CD4-positive, alpha-beta memory T cell (primary cell): ENCODE measurements around the gene MSI2. TPM values are rescaled to one million over a fixed set of nuclear protein-coding genes. Genes with fewer than 3 reads are reported as not detected.

Experiments used
- CTCF ChIA-PET: fragments of 350-600 bp; sonication (Branson Sonifier 250); formaldehyde crosslinking; loops from one replicate; lab custom pipeline; 2021; ENCODE audit warnings: inconsistent platforms; ENCODE audit not compliant: partially characterized antibody; lab: Charles Lee
- POLR2A ChIA-PET: fragments of 350-600 bp; sonication (Branson Sonifier 250); formaldehyde crosslinking; loops from one replicate; lab custom pipeline; 2021; ENCODE audit not compliant: partially characterized antibody; lab: Charles Lee
- DNase-seq, 5 donors: peaks; one replicate each; pipeline versions ENCODE4 v3.0.0 to v3.0.0-alpha.2; 2020 to 2022; ENCODE audit warnings: mixed read lengths in 1 of 5
- H3K27ac ChIP-seq: one replicate; pipeline ENCODE4 v1.7.0; 2013; ENCODE audit warnings: low read depth, low read length
- H3K27me3 ChIP-seq: 2 replicates; pipeline ENCODE4 v1.7.0; 2013; ENCODE audit warnings: mild to moderate bottlenecking, low read length, moderate library complexity; ENCODE audit not compliant: insufficient read depth
- H3K36me3 ChIP-seq: 2 replicates; pipeline ENCODE4 v1.7.0; 2013; ENCODE audit warnings: mild to moderate bottlenecking, low read length, moderate library complexity; ENCODE audit not compliant: insufficient read depth
- H3K4me1 ChIP-seq: 2 replicates; pipeline ENCODE4 v1.7.0; 2013; ENCODE audit warnings: mild to moderate bottlenecking, low read length, moderate library complexity; ENCODE audit not compliant: insufficient read depth
- H3K4me3 ChIP-seq, 2 donors: one replicate each; pipeline ENCODE4 v1.7.0; 2013; ENCODE audit warnings: low read length in 2 of 2, mild to moderate bottlenecking in 1 of 2
- H3K9me3 ChIP-seq, 2 donors: one replicate each; pipeline ENCODE4 v1.7.0; 2013; ENCODE audit warnings: low read length in 2 of 2, control low read depth in 1 of 2; ENCODE audit not compliant: control insufficient read depth in 1 of 2
- H3K27ac Mint-ChIP-seq, 7 donors: one replicate each; pipeline ENCODE4 v1.8.0; 2020 to 2021; ENCODE audit warnings: mixed read lengths in 7 of 7, mild to moderate bottlenecking in 6 of 7, inconsistent platforms in 3 of 7, moderate library complexity in 3 of 7
- H3K27me3 Mint-ChIP-seq, 2 donors: one replicate each; pipeline ENCODE4 v1.8.0; 2020 to 2021; ENCODE audit warnings: mixed read lengths in 2 of 2
- H3K36me3 Mint-ChIP-seq, 2 donors: one replicate each; pipeline ENCODE4 v1.8.0; 2020 to 2021; ENCODE audit warnings: mixed read lengths in 2 of 2, inconsistent platforms in 1 of 2, mild to moderate bottlenecking in 1 of 2
- H3K4me1 Mint-ChIP-seq, 4 donors: one replicate each; pipeline ENCODE4 v1.8.0; 2020 to 2021; ENCODE audit warnings: mixed read lengths in 4 of 4, mild to moderate bottlenecking in 1 of 4
- H3K4me3 Mint-ChIP-seq, 8 donors: one replicate each; pipeline ENCODE4 v1.8.0; 2020 to 2021; ENCODE audit warnings: mixed read lengths in 8 of 8, mild to moderate bottlenecking in 7 of 8, moderate library complexity in 6 of 8, inconsistent platforms in 3 of 8
- H3K9me3 Mint-ChIP-seq, 8 donors: one replicate each; pipeline ENCODE4 v1.8.0; 2020 to 2021; ENCODE audit warnings: mixed read lengths in 8 of 8, mild to moderate bottlenecking in 5 of 8, inconsistent platforms in 3 of 8, moderate library complexity in 1 of 8
- intact Hi-C: fragments of 100-400 bp; cut with micrococcal nuclease; formaldehyde crosslinking; loops from one replicate; pipeline ENCODE4 v1.15.1; 2023
- polyA plus RNA-seq, 2 donors: library from polyadenylated mRNA; unstranded; fragments of 300-500 nt; fragmentation: Illumina TruSeq; gene quantifications; one replicate each; pipeline ENCODE4 v1.2.3, GENCODE V29; 2021
- total RNA-seq, 2 experiments: library from RNA; stranded (reverse); gene quantifications; one replicate each; pipeline ENCODE4 v1.2.3, GENCODE V29; 2021

MSI2 gene
- total and polyA plus RNA-seq, 4 experiments from 2014 or later: 2.1 to 110 (median 55.3) TPM

DNA sequence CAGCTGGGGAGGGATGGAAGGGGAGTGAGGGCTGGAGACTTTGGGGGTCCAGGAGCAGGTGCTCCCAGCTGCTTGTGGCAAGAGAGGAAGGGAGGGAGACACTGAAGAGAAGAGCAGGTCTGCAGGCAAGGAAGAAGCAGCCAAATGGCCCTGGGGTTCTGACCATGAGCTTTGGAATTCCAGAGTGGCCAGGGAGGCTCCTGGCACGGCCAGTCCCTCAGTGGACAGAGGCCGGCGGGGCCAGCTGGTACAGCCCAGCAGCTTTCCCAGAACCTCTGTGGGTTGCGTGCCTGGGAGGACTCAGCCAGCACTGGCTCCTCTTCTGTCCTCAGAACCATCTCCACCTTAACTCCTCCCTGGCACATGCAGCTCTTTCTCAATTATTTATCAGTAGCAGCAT, 233.0 kb downstream of the MSI2 start:
- Mint-ChIP-seq H3K27me3 (no peaks in the 10 kb centered on the region), H3K36me3 (peaks cover 2 to 8% of the 10 kb centered on the region in 2 donors), H3K4me3 (no peak overlapping the region), H3K4me1 (peaks cover 28 to 45% (median 40%) of the 10 kb centered on the region in 4 donors), H3K27ac (peak overlapping the region in 1 of 7 donors; percentile 81), H3K9me3 (peaks cover 0 to 2% (median 0%) of the 10 kb centered on the region in 8 donors)
- H3K4me3 ChIP-seq: no peak overlapping the region
- intact Hi-C loops: no loop called here
- CTCF ChIA-PET: interaction anchor here (0.6 to 1.5 kb wide), 2 partner anchors 10 to 49 kb away, joined by 3 to 7 read pairs; no protein-coding TSS in a partner anchor
- no peaks in the 10 kb centered on the region for H3K9me3 ChIP-seq
- H3K4me1 ChIP-seq: peaks cover 25% of the 10 kb centered on the region
- H3K27ac ChIP-seq: no peak overlapping the region
- no peak for DNase-seq
- no peaks in the 10 kb centered on the region for H3K36me3 ChIP-seq
- POLR2A ChIA-PET: interaction anchor here (0.7 kb wide), 1 partner anchor 8 kb away, joined by 4 read pairs; no protein-coding TSS in a partner anchor
- no peaks in the 10 kb centered on the region for H3K27me3 ChIP-seq

DNA sequence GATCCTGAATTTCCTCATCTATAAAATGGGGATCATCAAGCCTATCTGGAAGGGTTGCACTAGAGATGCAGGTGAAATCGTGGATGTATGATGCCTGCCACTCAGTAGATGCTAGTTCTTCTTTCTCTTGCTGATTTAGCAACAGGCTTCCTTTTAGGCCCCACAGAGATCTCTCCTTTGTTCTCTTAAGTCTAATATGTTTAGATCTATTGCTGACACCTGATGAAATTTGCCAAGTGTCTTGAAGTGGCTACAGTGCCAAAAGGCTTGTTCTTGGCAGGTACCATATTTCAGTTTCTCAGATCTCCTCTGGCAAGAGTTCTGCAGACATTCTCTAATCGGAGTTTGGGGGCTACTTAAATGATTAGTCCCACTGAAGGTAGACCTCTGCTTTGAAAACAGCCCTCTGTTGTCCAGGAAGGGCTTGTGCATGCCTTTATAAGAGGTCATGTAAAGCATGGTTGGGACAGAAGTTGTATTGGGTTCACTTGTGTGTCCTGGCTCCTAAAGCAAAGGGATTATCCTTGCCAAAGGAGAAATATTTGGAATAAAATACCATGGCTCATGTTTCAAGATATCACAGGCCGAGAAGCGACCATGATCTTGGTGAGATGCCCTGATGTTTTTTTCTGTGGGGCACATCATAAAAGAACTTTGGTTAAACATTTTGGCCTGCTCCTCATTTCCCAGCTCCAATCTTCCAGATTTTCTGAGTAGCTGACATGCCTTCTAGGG, 234.0 kb downstream of the MSI2 start:
- Histone ChIP-seq H3K9me3 (no peaks in the 10 kb centered on the region), H3K27me3 (no peaks in the 10 kb centered on the region), H3K36me3 (no peaks in the 10 kb centered on the region), H3K27ac (no peak overlapping the region), H3K4me1 (peaks cover 16% of the 10 kb centered on the region), H3K4me3 (no peak overlapping the region)
- H3K27me3 Mint-ChIP-seq: no peaks in the 10 kb centered on the region
- POLR2A ChIA-PET: no interaction called here
- H3K9me3 Mint-ChIP-seq: peaks cover 0 to 2% (median 0%) of the 10 kb centered on the region in 8 donors
- CTCF ChIA-PET: no interaction called here
- H3K36me3 Mint-ChIP-seq: peaks cover 0 to 13% of the 10 kb centered on the region in 2 donors
- H3K4me3 Mint-ChIP-seq: no peak overlapping the region
- peaks cover 25 to 35% (median 32%) of the 10 kb centered on the region in 4 donors for H3K4me1 Mint-ChIP-seq
- peak overlapping the region in 1 of 7 donors; percentile 6 for H3K27ac Mint-ChIP-seq
- no peak for DNase-seq
- intact Hi-C loops: no loop called here

DNA sequence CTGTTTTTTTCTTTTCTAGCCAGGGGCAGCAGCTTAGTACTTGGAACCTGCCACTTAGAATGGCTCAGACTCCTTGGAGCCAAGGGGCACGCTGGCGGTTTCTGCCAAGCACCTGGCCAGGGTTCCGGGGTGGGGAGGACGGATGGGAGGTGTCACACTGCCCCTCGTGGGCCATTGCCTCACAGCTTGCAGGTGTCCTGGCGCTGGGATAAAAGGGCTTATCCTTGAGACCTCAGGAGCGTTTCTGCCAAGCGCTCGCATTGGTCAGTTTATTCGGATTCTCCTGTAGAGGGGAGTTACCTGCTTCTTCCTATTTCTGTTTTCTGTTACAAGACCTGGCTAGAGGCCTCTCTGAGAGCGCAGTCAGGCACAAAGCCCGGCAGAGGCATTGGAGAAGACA, 234.6 kb downstream of the MSI2 start:
- Mint-ChIP-seq H3K27ac (no peak overlapping the region), H3K36me3 (peaks cover 0 to 13% of the 10 kb centered on the region in 2 donors), H3K9me3 (peaks cover 0 to 2% (median 0%) of the 10 kb centered on the region in 8 donors), H3K4me3 (no peak overlapping the region), H3K27me3 (no peaks in the 10 kb centered on the region), H3K4me1 (peaks cover 27 to 35% (median 32%) of the 10 kb centered on the region in 4 donors)
- Histone ChIP-seq H3K4me1 (peaks cover 9% of the 10 kb centered on the region), H3K27ac (no peak overlapping the region), H3K4me3 (no peak overlapping the region), H3K27me3 (no peaks in the 10 kb centered on the region), H3K36me3 (no peaks in the 10 kb centered on the region), H3K9me3 (no peaks in the 10 kb centered on the region)
- DNase-seq: no peak
- CTCF ChIA-PET: no interaction called here
- POLR2A ChIA-PET: no interaction called here
- intact Hi-C loops: no loop called here

DNA sequence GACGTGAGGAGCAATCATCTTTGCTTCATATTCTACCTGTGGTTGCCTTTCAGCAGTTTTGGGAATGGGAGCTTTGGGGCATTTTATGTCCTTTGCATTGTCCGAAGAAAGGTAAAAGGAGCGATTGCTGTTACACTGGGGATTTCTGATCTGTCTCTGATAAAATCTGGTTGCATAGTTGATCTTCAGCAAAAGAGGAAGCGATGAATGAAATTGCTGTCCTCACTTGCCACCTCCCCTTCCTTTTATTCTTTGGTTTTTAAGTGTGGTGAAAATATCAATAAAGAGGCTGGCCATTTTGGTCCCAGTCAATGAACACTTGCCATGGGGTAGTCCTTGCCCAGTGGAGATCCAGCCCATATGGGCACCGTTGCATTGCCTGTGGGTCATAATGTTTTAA, 236.8 kb downstream of the MSI2 start:
- intact Hi-C loops: no loop called here
- ChIA-PET POLR2A (no interaction called here), CTCF (no interaction called here)
- Mint-ChIP-seq H3K4me3 (no peak overlapping the region), H3K27me3 (no peaks in the 10 kb centered on the region), H3K4me1 (peaks cover 22 to 48% (median 35%) of the 10 kb centered on the region in 4 donors), H3K9me3 (no peaks in the 10 kb centered on the region), H3K36me3 (peaks cover 0 to 8% of the 10 kb centered on the region in 2 donors), H3K27ac (no peak overlapping the region)
- Histone ChIP-seq H3K4me3 (no peak overlapping the region), H3K27me3 (no peaks in the 10 kb centered on the region), H3K27ac (no peak overlapping the region), H3K36me3 (no peaks in the 10 kb centered on the region), H3K4me1 (peaks cover 11% of the 10 kb centered on the region), H3K9me3 (no peaks in the 10 kb centered on the region)
- no peak for DNase-seq

DNA sequence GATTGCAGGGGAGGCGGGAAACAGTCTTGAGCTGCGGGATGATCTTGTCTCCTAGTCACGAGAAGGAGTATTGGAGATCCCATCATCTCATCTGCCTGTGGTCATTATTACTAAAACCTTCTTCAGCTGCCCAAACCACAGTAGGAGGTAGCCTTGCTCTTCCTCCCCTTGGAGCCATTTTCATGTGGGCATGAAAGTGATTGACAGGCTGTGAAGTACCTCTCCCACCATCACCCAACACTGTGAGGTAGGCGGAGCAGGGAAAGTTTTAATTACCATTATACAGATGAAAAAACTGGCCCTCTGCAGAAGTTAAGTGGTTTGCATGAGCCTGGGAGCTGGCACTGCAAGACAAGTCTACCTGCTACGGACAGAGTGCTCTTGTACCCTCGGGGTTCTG, 237.3 kb downstream of the MSI2 start:
- H3K27me3 ChIP-seq: no peaks in the 10 kb centered on the region
- Mint-ChIP-seq H3K27ac (peak overlapping the region in 1 of 7 donors; percentile 33), H3K4me1 (peaks cover 26 to 51% (median 36%) of the 10 kb centered on the region in 4 donors), H3K27me3 (no peaks in the 10 kb centered on the region), H3K36me3 (peaks cover 0 to 8% of the 10 kb centered on the region in 2 donors), H3K9me3 (no peaks in the 10 kb centered on the region), H3K4me3 (no peak overlapping the region)
- DNase-seq: no peak
- H3K9me3 ChIP-seq: no peaks in the 10 kb centered on the region
- ChIA-PET POLR2A (no interaction called here), CTCF (no interaction called here)
- H3K27ac ChIP-seq: no peak overlapping the region
- no peak overlapping the region for H3K4me3 ChIP-seq
- intact Hi-C loops: no loop called here
- H3K4me1 ChIP-seq: peaks cover 13% of the 10 kb centered on the region
- no peaks in the 10 kb centered on the region for H3K36me3 ChIP-seq

DNA sequence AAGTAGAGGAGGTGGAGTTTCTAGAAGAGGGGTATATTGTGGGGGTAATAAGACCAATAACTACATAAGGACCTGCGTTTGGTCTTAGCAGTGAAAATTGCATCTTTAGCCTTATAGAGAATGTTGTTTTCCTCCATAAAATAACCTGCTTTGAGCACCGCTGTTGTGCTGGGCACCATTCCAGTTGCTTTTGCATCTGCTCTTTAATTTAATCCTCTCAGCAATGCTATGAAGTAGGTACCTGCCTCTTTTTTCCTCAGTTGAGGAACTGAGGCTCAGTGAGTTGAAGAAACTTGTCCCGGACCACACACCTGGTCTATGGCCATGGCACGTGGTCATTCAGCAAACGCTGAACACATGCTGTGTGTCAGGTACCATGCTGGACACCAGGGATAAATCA, 238.1 kb downstream of the MSI2 start:
- H3K36me3 ChIP-seq: no peaks in the 10 kb centered on the region
- H3K27me3 Mint-ChIP-seq: no peaks in the 10 kb centered on the region
- H3K27ac ChIP-seq: no peak overlapping the region
- no peaks in the 10 kb centered on the region for H3K9me3 Mint-ChIP-seq
- H3K9me3 ChIP-seq: no peaks in the 10 kb centered on the region
- peaks cover under 1 to 8% of the 10 kb centered on the region in 2 donors for H3K36me3 Mint-ChIP-seq
- H3K4me3 Mint-ChIP-seq: no peak overlapping the region
- no peak overlapping the region for H3K27ac Mint-ChIP-seq
- peaks cover 23 to 44% (median 40%) of the 10 kb centered on the region in 4 donors for H3K4me1 Mint-ChIP-seq
- no peak overlapping the region for H3K4me3 ChIP-seq
- POLR2A ChIA-PET: no interaction called here
- CTCF ChIA-PET: no interaction called here
- DNase-seq: no peak
- H3K4me1 ChIP-seq: peaks cover 13% of the 10 kb centered on the region
- H3K27me3 ChIP-seq: no peaks in the 10 kb centered on the region
- intact Hi-C loops: no loop called here

DNA sequence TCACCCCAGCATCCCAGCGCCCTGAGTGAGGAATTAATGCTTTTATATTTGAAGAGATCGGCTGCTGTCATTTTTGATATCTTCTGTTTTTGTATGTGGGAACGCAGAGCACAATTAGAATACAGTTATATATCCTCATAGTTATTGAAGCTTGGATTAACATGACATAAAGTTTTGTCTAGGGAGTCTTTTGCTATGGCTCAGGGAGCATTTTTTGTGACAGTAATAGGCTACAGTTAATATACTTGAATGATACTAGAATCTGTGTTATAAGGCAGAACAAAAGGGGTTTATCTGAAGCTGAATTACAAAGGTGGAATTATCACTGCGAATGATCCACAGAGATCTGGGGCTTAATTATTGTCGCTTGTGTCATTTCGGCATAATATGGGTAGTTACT, 239.4 kb downstream of the MSI2 start:
- H3K4me1 Mint-ChIP-seq: peaks cover 26 to 53% (median 43%) of the 10 kb centered on the region in 4 donors
- ChIA-PET CTCF (no interaction called here), POLR2A (no interaction called here)
- intact Hi-C loops: no loop called here
- peak overlapping the region in 1 of 7 donors; percentile 8 for H3K27ac Mint-ChIP-seq
- H3K4me1 ChIP-seq: peaks cover 13% of the 10 kb centered on the region
- H3K27me3 Mint-ChIP-seq: no peaks in the 10 kb centered on the region
- peak overlapping the region in 1 of 8 donors; percentile 10 for H3K4me3 Mint-ChIP-seq
- H3K27ac ChIP-seq: no peak overlapping the region
- no peaks in the 10 kb centered on the region for H3K36me3 ChIP-seq
- no peaks in the 10 kb centered on the region for H3K9me3 ChIP-seq
- no peak overlapping the region for H3K4me3 ChIP-seq
- no peak for DNase-seq
- H3K9me3 Mint-ChIP-seq: no peaks in the 10 kb centered on the region
- no peaks in the 10 kb centered on the region for H3K27me3 ChIP-seq
- H3K36me3 Mint-ChIP-seq: peaks cover 2 to 8% of the 10 kb centered on the region in 2 donors
